ENCODE data around the gene AGAP3. TPM values are rescaled to one million over a fixed set of nuclear protein-coding genes. Genes with fewer than 3 reads are reported as not detected.

Gene AGAP3
- total RNA-seq, 1 experiment from 2014 or later = 1.6 TPM

GRCh38 chr7:151065516-151065915 lies 20.8 kb upstream of the AGAP3 start:
- peaks cover 10% of the 10 kb centered on the region for H3K4me1 ChIP-seq (ENCODE audit: low read length)
- H3K4me2 ChIP-seq (ENCODE audit: low read depth, low read length, poor library complexity, severe bottlenecking) = no peak overlapping the region
- no peak overlapping the region for H2AFZ ChIP-seq (ENCODE audit: low read length)
- DNase-seq = no peak
- peaks cover 21% of the 10 kb centered on the region for H3K79me2 ChIP-seq (ENCODE audit: low read length)
- H3K9me2 ChIP-seq (replicated peaks; ENCODE audit: insufficient read depth, low read length) = no peaks in the 10 kb centered on the region
- H3K9ac ChIP-seq (ENCODE audit: low read length) = no peak overlapping the region
- peaks cover 5% of the 10 kb centered on the region; the same call in 1 of the 2 replicates for H4K20me1 ChIP-seq (ENCODE audit: insufficient read depth, low read depth, low read length)
- H3K36me3 ChIP-seq (ENCODE audit: insufficient read depth, low read length) = 0 out of 2 replicates have a peak, but pooled peaks cover 3% of the 10 kb centered on the region
- no peaks in the 10 kb centered on the region for H3K27me3 ChIP-seq (ENCODE audit: low read length)
- no peak overlapping the region for H3K4me3 ChIP-seq (ENCODE audit: low read length)
- H3K27ac ChIP-seq (ENCODE audit: low read length) = no peak overlapping the region
- H3K9me3 ChIP-seq (ENCODE audit: low read length) = no peaks in the 10 kb centered on the region

- H3K27ac ChIP-seq (ENCODE audit: low read length) = no peak overlapping the region
- H3K36me3 ChIP-seq (ENCODE audit: insufficient read depth, low read length) = peaks cover 3% of the 10 kb centered on the region; the same call in 1 of the 2 replicates
- no peak overlapping the region for H2AFZ ChIP-seq (ENCODE audit: low read length)
- no peaks in the 10 kb centered on the region for H3K27me3 ChIP-seq (ENCODE audit: low read length)
- H3K4me1 ChIP-seq (ENCODE audit: low read length) = peaks cover 1% of the 10 kb centered on the region
- no peaks in the 10 kb centered on the region for H3K9me2 ChIP-seq (replicated peaks; ENCODE audit: insufficient read depth, low read length)
- H3K4me2 ChIP-seq (ENCODE audit: low read depth, low read length, poor library complexity, severe bottlenecking) = no peak overlapping the region
- no peak for DNase-seq
- H4K20me1 ChIP-seq (ENCODE audit: insufficient read depth, low read depth, low read length) = peaks cover 2% of the 10 kb centered on the region; the same call in 1 of the 2 replicates
- H3K4me3 ChIP-seq (ENCODE audit: low read length) = no peak overlapping the region
- H3K79me2 ChIP-seq (ENCODE audit: low read length) = peaks cover 12% of the 10 kb centered on the region
- no peaks in the 10 kb centered on the region for H3K9me3 ChIP-seq (ENCODE audit: low read length)
- no peak overlapping the region for H3K9ac ChIP-seq (ENCODE audit: low read length)
Observed at GRCh38 chr7:151066273-151066974, 19.9 kb upstream of the AGAP3 start.

DNA sequence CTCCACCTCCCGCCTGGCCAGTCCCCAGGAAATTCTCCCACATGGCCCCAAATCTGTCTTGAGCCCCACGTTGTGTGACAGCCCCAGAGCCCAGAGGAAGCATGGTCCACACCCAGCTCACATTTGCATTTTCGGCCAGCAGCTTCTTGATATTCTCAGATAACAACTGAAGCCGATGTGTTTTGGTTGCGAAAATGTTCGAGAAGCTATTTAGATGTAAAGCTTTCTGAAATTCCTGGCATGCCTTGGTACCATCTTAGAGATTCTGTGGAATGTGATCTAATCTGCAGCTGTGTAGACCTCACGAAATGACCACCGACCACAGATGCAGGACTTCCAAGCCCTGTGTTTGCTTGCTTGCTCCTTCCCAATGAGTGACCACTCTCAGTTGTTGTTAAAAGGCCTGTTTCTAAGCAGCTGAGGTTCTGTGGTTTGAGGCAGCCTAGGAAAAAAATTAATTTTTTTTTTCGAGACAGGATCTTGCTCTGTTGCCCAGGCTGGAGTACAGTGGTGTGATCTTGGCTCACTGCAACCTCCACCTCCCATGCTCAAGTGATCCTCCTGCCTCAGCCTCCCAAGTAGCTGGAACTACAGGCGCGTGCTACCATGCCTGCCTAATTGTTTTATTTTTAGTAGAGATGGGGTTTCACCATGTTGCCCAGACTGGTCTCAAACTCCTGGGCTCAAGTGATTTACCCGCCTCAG lies 18.1 kb upstream of the AGAP3 start:
- Histone ChIP-seq H3K36me3 (ENCODE audit: insufficient read depth, low read length) (peaks cover 3% of the 10 kb centered on the region; the same call in 1 of the 2 replicates), H4K20me1 (ENCODE audit: insufficient read depth, low read depth, low read length) (no peaks in the 10 kb centered on the region; the same call in 1 of the 2 replicates)

GRCh38 chr7:151069841-151070573 lies 16.3 kb upstream of the AGAP3 start:
- peaks cover 3% of the 10 kb centered on the region; the same call in 1 of the 2 replicates for H3K36me3 ChIP-seq (ENCODE audit: insufficient read depth, low read length)
- no peak overlapping the region for H3K4me3 ChIP-seq (ENCODE audit: low read length)
- no peak overlapping the region for H3K9ac ChIP-seq (ENCODE audit: low read length)
- no peak overlapping the region for H2AFZ ChIP-seq (ENCODE audit: low read length)
- H3K9me2 ChIP-seq (replicated peaks; ENCODE audit: insufficient read depth, low read length) = no peaks in the 10 kb centered on the region
- H3K4me2 ChIP-seq (ENCODE audit: low read depth, low read length, poor library complexity, severe bottlenecking) = no peak overlapping the region
- no peaks in the 10 kb centered on the region for H3K4me1 ChIP-seq (ENCODE audit: low read length)
- H4K20me1 ChIP-seq (ENCODE audit: insufficient read depth, low read depth, low read length) = no peaks in the 10 kb centered on the region; the same call in 1 of the 2 replicates
- no peaks in the 10 kb centered on the region for H3K9me3 ChIP-seq (ENCODE audit: low read length)
- no peaks in the 10 kb centered on the region for H3K27me3 ChIP-seq (ENCODE audit: low read length)
- H3K27ac ChIP-seq (ENCODE audit: low read length) = no peak overlapping the region
- no peak for DNase-seq
- H3K79me2 ChIP-seq (ENCODE audit: low read length) = no peaks in the 10 kb centered on the region

More for the DNA sequence above, 18.1 kb upstream of the AGAP3 start:
- Histone ChIP-seq H3K9me2 (replicated peaks; ENCODE audit: insufficient read depth, low read length) (no peaks in the 10 kb centered on the region), H3K79me2 (ENCODE audit: low read length) (no peaks in the 10 kb centered on the region), H3K9me3 (ENCODE audit: low read length) (no peaks in the 10 kb centered on the region), H3K9ac (ENCODE audit: low read length) (no peak overlapping the region), H3K4me1 (ENCODE audit: low read length) (no peaks in the 10 kb centered on the region), H2AFZ (ENCODE audit: low read length) (no peak overlapping the region), H3K27ac (ENCODE audit: low read length) (no peak overlapping the region), H3K27me3 (ENCODE audit: low read length) (no peaks in the 10 kb centered on the region), H3K4me2 (ENCODE audit: low read depth, low read length, poor library complexity, severe bottlenecking) (no peak overlapping the region), H3K4me3 (ENCODE audit: low read length) (no peak overlapping the region)
- no peak for DNase-seq

DNA sequence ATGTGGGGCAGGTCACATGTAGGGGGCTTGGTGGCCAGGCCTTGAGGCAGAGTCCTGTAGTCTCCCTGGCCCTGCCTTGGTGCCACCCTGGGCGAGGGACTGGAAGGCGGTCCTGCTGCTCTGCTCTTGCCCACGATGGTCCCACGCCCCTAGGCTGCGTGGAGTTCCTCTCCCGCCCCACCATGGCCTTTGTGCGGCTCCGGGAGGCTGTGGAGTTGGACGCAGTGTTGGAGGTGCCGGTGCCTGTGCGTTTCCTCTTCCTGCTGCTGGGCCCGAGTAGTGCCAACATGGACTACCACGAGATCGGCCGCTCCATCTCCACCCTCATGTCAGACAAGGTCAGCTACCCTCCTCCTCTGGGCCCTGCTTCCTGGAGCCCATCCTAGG lies 15.7 kb upstream of the AGAP3 start:
- no peak for DNase-seq
- Histone ChIP-seq H4K20me1 (ENCODE audit: insufficient read depth, low read depth, low read length) (no peaks in the 10 kb centered on the region; the same call in 1 of the 2 replicates), H3K9ac (ENCODE audit: low read length) (no peak overlapping the region), H3K27me3 (ENCODE audit: low read length) (no peaks in the 10 kb centered on the region), H3K9me2 (replicated peaks; ENCODE audit: insufficient read depth, low read length) (no peaks in the 10 kb centered on the region), H2AFZ (ENCODE audit: low read length) (no peak overlapping the region), H3K79me2 (ENCODE audit: low read length) (no peaks in the 10 kb centered on the region), H3K9me3 (ENCODE audit: low read length) (no peaks in the 10 kb centered on the region), H3K4me1 (ENCODE audit: low read length) (no peaks in the 10 kb centered on the region), H3K4me3 (ENCODE audit: low read length) (no peak overlapping the region), H3K27ac (ENCODE audit: low read length) (no peak overlapping the region), H3K4me2 (ENCODE audit: low read depth, low read length, poor library complexity, severe bottlenecking) (no peak overlapping the region), H3K36me3 (ENCODE audit: insufficient read depth, low read length) (peaks cover 3% of the 10 kb centered on the region; the same call in 1 of the 2 replicates)

DNA sequence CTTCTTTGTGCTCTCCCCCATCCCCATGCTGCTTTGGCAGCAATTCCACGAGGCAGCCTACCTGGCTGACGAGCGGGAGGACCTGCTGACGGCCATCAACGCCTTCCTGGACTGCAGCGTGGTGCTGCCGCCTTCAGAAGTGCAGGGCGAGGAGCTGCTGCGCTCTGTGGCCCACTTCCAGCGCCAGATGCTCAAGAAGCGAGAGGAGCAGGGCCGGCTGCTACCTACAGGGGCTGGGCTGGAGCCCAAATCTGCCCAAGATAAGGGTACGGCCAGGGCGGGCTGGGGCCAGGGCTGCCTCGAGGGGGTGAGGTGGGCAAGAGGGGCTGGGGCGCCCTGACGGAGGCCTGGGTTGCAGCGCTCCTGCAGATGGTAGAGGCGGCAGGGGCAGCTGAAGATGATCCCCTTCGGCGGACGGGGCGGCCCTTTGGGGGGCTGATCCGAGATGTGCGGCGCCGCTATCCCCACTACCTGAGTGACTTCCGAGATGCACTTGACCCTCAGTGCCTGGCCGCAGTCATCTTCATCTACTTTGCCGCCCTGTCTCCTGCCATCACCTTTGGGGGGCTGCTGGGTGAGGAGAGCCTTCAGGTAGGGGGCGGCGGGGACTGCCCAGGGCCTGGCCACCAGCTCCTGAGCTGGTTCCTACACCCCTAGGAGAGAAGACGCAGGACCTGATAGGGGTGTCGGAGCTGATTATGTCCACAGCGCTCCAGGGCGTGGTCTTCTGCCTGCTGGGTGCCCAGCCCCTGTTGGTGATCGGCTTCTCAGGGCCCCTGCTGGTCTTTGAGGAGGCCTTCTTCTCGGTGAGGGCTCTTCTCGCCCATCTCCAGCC lies 15.0 kb upstream of the AGAP3 start:
- no peak overlapping the region for H3K4me2 ChIP-seq (ENCODE audit: low read depth, low read length, poor library complexity, severe bottlenecking)
- H3K79me2 ChIP-seq (ENCODE audit: low read length) = no peaks in the 10 kb centered on the region
- no peak overlapping the region for H3K4me3 ChIP-seq (ENCODE audit: low read length)
- no peaks in the 10 kb centered on the region for H3K9me3 ChIP-seq (ENCODE audit: low read length)
- no peak overlapping the region for H2AFZ ChIP-seq (ENCODE audit: low read length)
- no peaks in the 10 kb centered on the region for H3K9me2 ChIP-seq (replicated peaks; ENCODE audit: insufficient read depth, low read length)
- H3K36me3 ChIP-seq (ENCODE audit: insufficient read depth, low read length) = peaks cover 3% of the 10 kb centered on the region; the same call in 1 of the 2 replicates
- H4K20me1 ChIP-seq (ENCODE audit: insufficient read depth, low read depth, low read length) = no peaks in the 10 kb centered on the region; the same call in 1 of the 2 replicates
- H3K27me3 ChIP-seq (ENCODE audit: low read length) = no peaks in the 10 kb centered on the region
- no peak for DNase-seq
- no peak overlapping the region for H3K27ac ChIP-seq (ENCODE audit: low read length)
- H3K4me1 ChIP-seq (ENCODE audit: low read length) = no peaks in the 10 kb centered on the region
- no peak overlapping the region for H3K9ac ChIP-seq (ENCODE audit: low read length)

GRCh38 chr7:151073990-151074389 lies 12.3 kb upstream of the AGAP3 start:
- Histone ChIP-seq H3K27me3 (ENCODE audit: low read length) (no peaks in the 10 kb centered on the region), H4K20me1 (ENCODE audit: insufficient read depth, low read depth, low read length) (no peaks in the 10 kb centered on the region; the same call in 1 of the 2 replicates), H3K9me3 (ENCODE audit: low read length) (no peaks in the 10 kb centered on the region), H3K36me3 (ENCODE audit: insufficient read depth, low read length) (peaks cover 2% of the 10 kb centered on the region), H3K79me2 (ENCODE audit: low read length) (peaks cover 6% of the 10 kb centered on the region), H3K27ac (ENCODE audit: low read length) (no peak overlapping the region), H2AFZ (ENCODE audit: low read length) (no peak overlapping the region), H3K9ac (ENCODE audit: low read length) (no peak overlapping the region), H3K4me2 (ENCODE audit: low read depth, low read length, poor library complexity, severe bottlenecking) (no peak overlapping the region), H3K4me1 (ENCODE audit: low read length) (peaks cover 5% of the 10 kb centered on the region), H3K9me2 (replicated peaks; ENCODE audit: insufficient read depth, low read length) (no peaks in the 10 kb centered on the region), H3K4me3 (ENCODE audit: low read length) (no peak overlapping the region)
- no peak for DNase-seq
